ENCODE data around the gene ZW10.
"Not testable (repeated sequence)": the region's sequence is repeated elsewhere in the genome, so short reads cannot be mapped to it uniquely, and the experiment has no call there.

Gene ZW10

GRCh38 chr11:113764527-113765219, 8.8 kb downstream of the ZW10 start:
- H3K9ac ChIP-seq (ENCODE audit: low read length in 5 of 5), result no peak overlapping the region
- peaks cover 0 to 2% (median 0%) of the 10 kb centered on the region in 5 donors for H3K4me1 ChIP-seq (ENCODE audit: control insufficient read depth in 5 of 5, insufficient read depth in 5 of 5, low read length in 5 of 5)
- no peak overlapping the region for H3K4me3 ChIP-seq (ENCODE audit: low read depth in 1 of 5, low read length in 5 of 5)
- H3K9me3 ChIP-seq (ENCODE audit: control insufficient read depth in 5 of 5, low read length in 5 of 5), result no peaks in the 10 kb centered on the region
- no peaks in the 10 kb centered on the region for H3K27me3 ChIP-seq (ENCODE audit: control insufficient read depth in 5 of 5, insufficient read depth in 4 of 5, low read length in 5 of 5)
- no peak overlapping the region for H3K27ac ChIP-seq (ENCODE audit: low read depth, low read length)
- H3K36me3 ChIP-seq (ENCODE audit: control insufficient read depth in 5 of 5, insufficient read depth in 5 of 5, low read length in 5 of 5), result peaks cover 9 to 44% (median 26%) of the 10 kb centered on the region in 5 donors

DNA sequence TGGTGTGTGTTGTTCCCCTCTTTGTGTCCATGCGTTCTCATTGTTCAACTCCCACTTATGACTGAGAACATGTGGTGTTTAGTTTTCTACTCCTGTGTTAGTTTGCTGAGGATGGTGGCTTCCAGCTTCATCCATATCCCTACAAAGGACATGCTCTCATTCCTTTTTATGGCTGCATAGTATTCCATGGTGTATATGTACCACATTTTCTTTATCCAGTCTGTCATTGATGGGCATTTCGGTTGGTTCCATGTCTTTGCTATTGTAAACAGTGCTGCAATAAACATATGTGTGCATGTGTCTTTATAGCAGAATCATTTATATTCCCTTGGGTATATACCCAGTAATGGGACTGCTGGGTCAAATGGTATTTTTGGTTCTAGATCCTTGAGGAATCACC, 10.5 kb downstream of the ZW10 start:
- H3K4me1 ChIP-seq (ENCODE audit: control insufficient read depth in 5 of 5, insufficient read depth in 5 of 5, low read length in 5 of 5); H3K27ac ChIP-seq (ENCODE audit: low read depth, low read length): not testable (repeated sequence)

GRCh38 chr11:113760241-113760640, 13.3 kb downstream of the ZW10 start:
- H3K9me3 ChIP-seq (ENCODE audit: control insufficient read depth in 5 of 5, low read length in 5 of 5), result no peaks in the 10 kb centered on the region
- H3K36me3 ChIP-seq (ENCODE audit: control insufficient read depth in 5 of 5, insufficient read depth in 5 of 5, low read length in 5 of 5), result peaks cover 31 to 61% (median 43%) of the 10 kb centered on the region in 5 donors
- H3K9ac ChIP-seq (ENCODE audit: low read length in 5 of 5), result no peak overlapping the region
- no peaks in the 10 kb centered on the region for H3K27me3 ChIP-seq (ENCODE audit: control insufficient read depth in 5 of 5, insufficient read depth in 4 of 5, low read length in 5 of 5)
- no peak overlapping the region for H3K4me3 ChIP-seq (ENCODE audit: low read depth in 1 of 5, low read length in 5 of 5)
- H3K4me1 ChIP-seq (ENCODE audit: control insufficient read depth in 5 of 5, insufficient read depth in 5 of 5, low read length in 5 of 5), result peaks cover 0 to 5% (median 0%) of the 10 kb centered on the region in 5 donors
- no peak overlapping the region for H3K27ac ChIP-seq (ENCODE audit: low read depth, low read length)

More for the DNA sequence above, 10.5 kb downstream of the ZW10 start:
- peaks cover 20 to 50% (median 34%) of the 10 kb centered on the region in 5 donors for H3K36me3 ChIP-seq (ENCODE audit: control insufficient read depth in 5 of 5, insufficient read depth in 5 of 5, low read length in 5 of 5)
- H3K9me3 ChIP-seq (ENCODE audit: control insufficient read depth in 5 of 5, low read length in 5 of 5); H3K4me3 ChIP-seq (ENCODE audit: low read depth in 1 of 5, low read length in 5 of 5); H3K27me3 ChIP-seq (ENCODE audit: control insufficient read depth in 5 of 5, insufficient read depth in 4 of 5, low read length in 5 of 5); H3K9ac ChIP-seq (ENCODE audit: low read length in 5 of 5): not testable (repeated sequence)

DNA sequence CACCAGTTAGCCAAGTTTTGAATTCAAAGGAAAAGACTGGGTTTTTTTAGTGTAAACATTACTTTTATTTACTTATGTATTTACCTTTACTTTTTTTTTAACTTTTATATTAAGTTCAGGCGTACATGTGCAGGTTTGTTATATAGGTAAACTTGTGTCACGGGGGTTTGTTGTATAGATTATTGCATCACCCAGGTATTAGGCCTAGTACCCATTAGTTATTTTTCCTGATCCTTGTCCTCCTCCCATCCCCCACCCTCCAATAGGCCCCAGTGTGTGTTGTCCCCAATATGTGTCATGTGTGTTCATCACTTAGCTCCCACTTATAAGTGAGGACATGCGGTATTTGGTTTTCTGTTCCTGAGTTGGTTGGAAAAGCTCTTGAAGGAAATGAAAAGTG, 20.6 kb downstream of the ZW10 start:
- Histone ChIP-seq H3K36me3 (ENCODE audit: control insufficient read depth in 5 of 5, insufficient read depth in 5 of 5, low read length in 5 of 5) (peaks cover 29 to 56% (median 44%) of the 10 kb centered on the region in 5 donors), H3K4me1 (ENCODE audit: control insufficient read depth in 5 of 5, insufficient read depth in 5 of 5, low read length in 5 of 5) (no peaks in the 10 kb centered on the region), H3K27me3 (ENCODE audit: control insufficient read depth in 5 of 5, insufficient read depth in 4 of 5, low read length in 5 of 5) (no peaks in the 10 kb centered on the region), H3K27ac (ENCODE audit: low read depth, low read length) (no peak overlapping the region), H3K9me3 (ENCODE audit: control insufficient read depth in 5 of 5, low read length in 5 of 5) (no peaks in the 10 kb centered on the region), H3K9ac (ENCODE audit: low read length in 5 of 5) (no peak overlapping the region), H3K4me3 (ENCODE audit: low read depth in 1 of 5, low read length in 5 of 5) (no peak overlapping the region)

DNA sequence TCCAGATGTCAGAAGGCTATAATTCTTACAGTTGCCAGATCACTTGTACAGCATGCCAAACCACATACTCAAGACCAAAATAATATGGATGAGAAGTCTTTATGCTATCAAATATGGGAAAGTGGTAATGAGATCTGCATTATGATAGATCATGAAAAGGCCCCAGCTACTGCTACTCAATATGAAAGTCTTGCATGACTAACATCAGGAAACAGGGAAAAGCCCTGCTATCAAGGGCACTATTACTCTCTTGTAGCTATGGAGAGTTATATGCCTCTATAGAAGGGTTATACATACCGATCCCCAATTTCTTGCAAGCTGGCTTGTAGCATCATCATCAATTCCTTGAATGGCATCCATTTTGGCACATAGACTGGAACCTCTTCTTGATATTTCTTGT, 37.2 kb downstream of the ZW10 start:
- Histone ChIP-seq H3K36me3 (ENCODE audit: control insufficient read depth in 5 of 5, insufficient read depth in 5 of 5, low read length in 5 of 5) (peaks cover 47 to 72% (median 59%) of the 10 kb centered on the region in 5 donors), H3K9me3 (ENCODE audit: control insufficient read depth in 5 of 5, low read length in 5 of 5) (no peaks in the 10 kb centered on the region), H3K4me1 (ENCODE audit: control insufficient read depth in 5 of 5, insufficient read depth in 5 of 5, low read length in 5 of 5) (peaks cover 0 to 12% (median 10%) of the 10 kb centered on the region in 5 donors), H3K27me3 (ENCODE audit: control insufficient read depth in 5 of 5, insufficient read depth in 4 of 5, low read length in 5 of 5) (no peaks in the 10 kb centered on the region), H3K27ac (ENCODE audit: low read depth, low read length) (no peak overlapping the region), H3K9ac (ENCODE audit: low read length in 5 of 5) (no peak overlapping the region), H3K4me3 (ENCODE audit: low read depth in 1 of 5, low read length in 5 of 5) (no peak overlapping the region)

DNA sequence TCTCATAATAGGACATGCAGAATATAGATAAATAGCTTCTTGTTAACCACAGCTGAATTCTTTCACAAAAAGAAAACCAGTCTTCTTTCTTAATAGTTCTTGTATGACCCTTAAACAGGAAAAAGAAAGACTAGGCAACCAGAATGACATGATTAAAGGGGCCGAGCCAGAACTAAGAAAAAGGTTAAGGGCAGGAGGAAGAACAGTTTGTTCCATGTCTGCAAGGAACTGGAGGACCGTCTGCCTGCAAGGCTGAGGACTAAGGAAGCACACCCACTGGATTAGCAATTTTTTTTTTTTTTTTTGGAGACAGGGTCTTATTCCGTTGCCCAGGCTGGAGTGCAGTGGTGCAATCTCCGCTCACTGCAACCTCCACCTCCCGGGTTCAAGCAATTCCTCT, 41.4 kb downstream of the ZW10 start:
- peaks cover 0 to 33% (median 11%) of the 10 kb centered on the region in 5 donors for H3K4me1 ChIP-seq (ENCODE audit: control insufficient read depth in 5 of 5, insufficient read depth in 5 of 5, low read length in 5 of 5)
- no peaks in the 10 kb centered on the region for H3K27me3 ChIP-seq (ENCODE audit: control insufficient read depth in 5 of 5, insufficient read depth in 4 of 5, low read length in 5 of 5)
- peaks cover 22 to 40% (median 25%) of the 10 kb centered on the region in 5 donors for H3K36me3 ChIP-seq (ENCODE audit: control insufficient read depth in 5 of 5, insufficient read depth in 5 of 5, low read length in 5 of 5)
- H3K27ac ChIP-seq (ENCODE audit: low read depth, low read length), result no peak overlapping the region
- peak overlapping the region in 1 of 5 donors; percentile 23 for H3K9ac ChIP-seq (ENCODE audit: low read length in 5 of 5)
- no peak overlapping the region for H3K4me3 ChIP-seq (ENCODE audit: low read depth in 1 of 5, low read length in 5 of 5)
- no peaks in the 10 kb centered on the region for H3K9me3 ChIP-seq (ENCODE audit: control insufficient read depth in 5 of 5, low read length in 5 of 5)

GRCh38 chr11:113730887-113731726, 42.4 kb downstream of the ZW10 start:
- Histone ChIP-seq H3K36me3 (ENCODE audit: control insufficient read depth in 5 of 5, insufficient read depth in 5 of 5, low read length in 5 of 5) (peaks cover 12 to 30% (median 15%) of the 10 kb centered on the region in 5 donors), H3K27me3 (ENCODE audit: control insufficient read depth in 5 of 5, insufficient read depth in 4 of 5, low read length in 5 of 5) (no peaks in the 10 kb centered on the region), H3K9ac (ENCODE audit: low read length in 5 of 5) (peak overlapping the region in 1 of 5 donors; percentile 13), H3K9me3 (ENCODE audit: control insufficient read depth in 5 of 5, low read length in 5 of 5) (no peaks in the 10 kb centered on the region), H3K4me1 (ENCODE audit: control insufficient read depth in 5 of 5, insufficient read depth in 5 of 5, low read length in 5 of 5) (peaks cover 0 to 33% (median 11%) of the 10 kb centered on the region in 5 donors), H3K4me3 (ENCODE audit: low read depth in 1 of 5, low read length in 5 of 5) (no peak overlapping the region), H3K27ac (ENCODE audit: low read depth, low read length) (no peak overlapping the region)

GRCh38 chr11:113729456-113729855, 44.0 kb downstream of the ZW10 start:
- Histone ChIP-seq H3K9ac (ENCODE audit: low read length in 5 of 5) (no peak overlapping the region), H3K4me1 (ENCODE audit: control insufficient read depth in 5 of 5, insufficient read depth in 5 of 5, low read length in 5 of 5) (peaks cover 0 to 48% (median 19%) of the 10 kb centered on the region in 5 donors), H3K27me3 (ENCODE audit: control insufficient read depth in 5 of 5, insufficient read depth in 4 of 5, low read length in 5 of 5) (no peaks in the 10 kb centered on the region), H3K27ac (ENCODE audit: low read depth, low read length) (no peak overlapping the region), H3K9me3 (ENCODE audit: control insufficient read depth in 5 of 5, low read length in 5 of 5) (no peaks in the 10 kb centered on the region), H3K4me3 (ENCODE audit: low read depth in 1 of 5, low read length in 5 of 5) (no peak overlapping the region), H3K36me3 (ENCODE audit: control insufficient read depth in 5 of 5, insufficient read depth in 5 of 5, low read length in 5 of 5) (peaks cover 6 to 16% (median 7%) of the 10 kb centered on the region in 5 donors)

- H3K27me3 ChIP-seq (ENCODE audit: control insufficient read depth in 5 of 5, insufficient read depth in 4 of 5, low read length in 5 of 5), result no peaks in the 10 kb centered on the region
- peaks cover 0 to 55% (median 25%) of the 10 kb centered on the region in 5 donors for H3K4me1 ChIP-seq (ENCODE audit: control insufficient read depth in 5 of 5, insufficient read depth in 5 of 5, low read length in 5 of 5)
- no peaks in the 10 kb centered on the region for H3K9me3 ChIP-seq (ENCODE audit: control insufficient read depth in 5 of 5, low read length in 5 of 5)
- no peak overlapping the region for H3K9ac ChIP-seq (ENCODE audit: low read length in 5 of 5)
- H3K36me3 ChIP-seq (ENCODE audit: control insufficient read depth in 5 of 5, insufficient read depth in 5 of 5, low read length in 5 of 5), result peaks cover 2 to 11% (median 7%) of the 10 kb centered on the region in 5 donors
- no peak overlapping the region for H3K27ac ChIP-seq (ENCODE audit: low read depth, low read length)
- no peak overlapping the region for H3K4me3 ChIP-seq (ENCODE audit: low read depth in 1 of 5, low read length in 5 of 5)
Observed at GRCh38 chr11:113728814-113729213, 44.7 kb downstream of the ZW10 start.

DNA sequence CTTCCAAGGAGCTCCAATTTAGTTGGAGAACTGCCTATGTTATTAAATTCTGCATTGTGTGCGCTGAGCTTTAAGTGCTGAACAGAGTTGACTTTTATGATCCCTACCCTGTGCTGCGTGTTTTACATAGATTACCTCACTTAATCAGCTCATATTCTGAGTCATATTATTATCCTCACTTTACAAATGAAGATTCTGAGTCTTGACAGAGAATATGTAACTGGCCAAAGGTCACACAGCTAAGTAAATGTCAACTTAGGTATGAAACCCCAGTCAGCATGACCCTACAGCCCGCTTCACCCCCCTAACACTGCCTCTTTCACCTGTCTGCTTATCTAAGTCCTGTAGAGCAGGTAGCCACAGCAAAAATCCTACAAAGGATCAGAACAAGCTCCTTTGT, 47.6 kb downstream of the ZW10 start:
- no peak overlapping the region for H3K4me3 ChIP-seq (ENCODE audit: low read depth in 1 of 5, low read length in 5 of 5)
- H3K4me1 ChIP-seq (ENCODE audit: control insufficient read depth in 5 of 5, insufficient read depth in 5 of 5, low read length in 5 of 5), result peaks cover 0 to 62% (median 27%) of the 10 kb centered on the region in 5 donors
- H3K27ac ChIP-seq (ENCODE audit: low read depth, low read length), result no peak overlapping the region

More for the DNA sequence above, 47.6 kb downstream of the ZW10 start:
- H3K36me3 ChIP-seq (ENCODE audit: control insufficient read depth in 5 of 5, insufficient read depth in 5 of 5, low read length in 5 of 5), result no peaks in the 10 kb centered on the region
- no peaks in the 10 kb centered on the region for H3K27me3 ChIP-seq (ENCODE audit: control insufficient read depth in 5 of 5, insufficient read depth in 4 of 5, low read length in 5 of 5)
- no peak overlapping the region for H3K9ac ChIP-seq (ENCODE audit: low read length in 5 of 5)
- no peaks in the 10 kb centered on the region for H3K9me3 ChIP-seq (ENCODE audit: control insufficient read depth in 5 of 5, low read length in 5 of 5)

All from subcutaneous abdominal adipose tissue (tissue), 5 donors.